GM21381 (cell line): ENCODE results near the gene LGALS12.

Source experiments
- ATAC-seq: cut with Tn5 transposase; IDR thresholded peaks from one replicate; pipeline ENCODE4 v1.9.1; 2021; ENCODE audit warnings: mild to moderate bottlenecking, moderate library complexity; ENCODE audit not compliant: unreplicated experiment

The LGALS12 gene, protein sequence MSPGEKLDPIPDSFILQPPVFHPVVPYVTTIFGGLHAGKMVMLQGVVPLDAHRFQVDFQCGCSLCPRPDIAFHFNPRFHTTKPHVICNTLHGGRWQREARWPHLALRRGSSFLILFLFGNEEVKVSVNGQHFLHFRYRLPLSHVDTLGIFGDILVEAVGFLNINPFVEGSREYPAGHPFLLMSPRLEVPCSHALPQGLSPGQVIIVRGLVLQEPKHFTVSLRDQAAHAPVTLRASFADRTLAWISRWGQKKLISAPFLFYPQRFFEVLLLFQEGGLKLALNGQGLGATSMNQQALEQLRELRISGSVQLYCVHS

DNA sequence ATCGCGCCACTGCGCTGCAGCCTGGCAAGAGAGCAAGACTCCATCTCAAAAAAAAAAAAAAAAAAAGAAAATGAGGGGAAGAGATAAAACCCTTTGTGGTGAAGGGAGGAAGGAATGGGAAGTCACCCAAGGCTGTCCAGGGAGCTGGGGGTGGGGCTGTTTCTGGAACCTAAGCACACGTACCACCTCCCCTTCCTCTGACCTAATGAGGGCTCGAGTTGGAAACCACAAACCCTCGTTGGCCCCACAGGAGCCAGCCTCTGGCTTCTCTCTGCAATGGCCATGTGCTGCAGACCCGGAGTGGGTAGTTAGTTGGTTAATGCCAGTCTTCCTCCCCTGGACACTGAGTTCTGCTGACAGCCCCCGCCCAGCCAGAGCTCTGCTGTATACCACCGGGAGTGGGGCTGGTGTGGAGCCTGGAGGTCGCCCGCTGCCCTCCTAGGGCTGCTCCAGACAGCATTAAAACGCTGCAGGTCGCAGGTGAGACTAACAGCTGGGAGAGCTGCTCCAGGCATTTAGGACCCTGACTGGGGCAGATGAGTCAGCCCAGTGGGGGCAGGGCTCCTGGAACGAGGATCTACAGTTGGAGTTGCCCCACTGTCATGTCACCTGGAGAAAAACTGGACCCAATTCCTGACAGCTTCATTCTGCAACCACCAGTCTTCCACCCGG, at the start of gene LGALS12:
Gene LGALS12, plus strand, starts transcription at position 228 of the 672 bp plus-strand sequence. Its CDS starts 375 bp downstream, at position 603.
- no peak for ATAC-seq

DNA sequence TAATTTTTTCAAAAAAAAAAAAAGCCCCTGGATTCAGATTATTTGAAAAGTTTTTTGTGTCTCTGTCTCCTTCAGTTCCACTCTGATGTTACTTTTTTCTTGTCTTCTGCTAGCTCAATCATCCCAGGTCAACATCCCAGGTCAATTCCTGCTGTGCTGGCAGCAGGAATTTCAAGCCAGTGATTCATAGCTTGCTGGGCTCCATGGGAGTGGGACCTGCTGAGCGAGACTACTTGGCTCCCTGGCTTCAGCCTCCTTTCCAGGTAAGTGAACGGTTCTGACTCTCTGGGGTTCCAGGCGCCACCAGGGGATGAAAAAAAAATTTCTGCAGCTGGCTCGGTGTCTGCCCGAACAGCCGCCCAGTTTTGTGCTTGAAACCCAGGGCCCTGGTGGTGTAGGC, 46.3 kb upstream of the LGALS12 start:
- ATAC-seq = no peak

DNA sequence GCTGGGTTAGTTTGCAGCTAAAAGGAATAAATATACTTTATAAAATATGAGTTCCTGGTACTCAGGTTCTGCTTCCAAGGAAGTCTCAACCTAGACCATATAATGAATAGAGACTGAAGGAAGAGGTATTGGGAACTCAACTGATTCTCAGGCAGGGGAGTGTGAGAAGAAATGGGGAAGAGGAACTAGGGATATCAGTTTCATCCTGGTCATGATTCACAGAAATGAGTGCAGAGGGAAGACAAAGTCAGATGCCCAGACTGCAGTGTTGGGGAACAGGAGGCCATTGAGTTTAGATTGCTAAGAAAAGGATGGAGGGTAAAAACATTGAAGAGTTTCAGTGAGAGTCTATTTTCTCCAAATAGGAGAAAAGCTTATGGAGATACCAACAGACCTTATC, 43.7 kb upstream of the LGALS12 start:
- no peak for ATAC-seq

DNA sequence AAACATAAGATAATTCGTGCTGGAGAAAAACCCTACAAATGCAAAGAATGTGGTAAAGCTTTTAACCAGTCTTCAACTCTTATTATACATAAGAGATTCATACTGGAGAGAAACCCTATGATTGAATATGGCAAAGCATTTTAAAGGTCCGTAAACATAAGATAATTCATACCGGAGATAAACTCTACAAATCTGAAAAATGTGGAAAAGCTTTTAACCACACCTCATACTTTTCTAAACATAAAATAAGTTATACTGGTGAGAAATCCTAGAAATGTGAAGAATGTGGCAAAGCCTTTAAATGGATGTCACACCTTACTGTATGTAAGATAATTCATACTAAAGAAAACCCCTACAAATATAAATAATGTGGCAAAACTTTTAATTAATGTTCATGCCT, 35.6 kb upstream of the LGALS12 start:
- ATAC-seq = no peak

DNA sequence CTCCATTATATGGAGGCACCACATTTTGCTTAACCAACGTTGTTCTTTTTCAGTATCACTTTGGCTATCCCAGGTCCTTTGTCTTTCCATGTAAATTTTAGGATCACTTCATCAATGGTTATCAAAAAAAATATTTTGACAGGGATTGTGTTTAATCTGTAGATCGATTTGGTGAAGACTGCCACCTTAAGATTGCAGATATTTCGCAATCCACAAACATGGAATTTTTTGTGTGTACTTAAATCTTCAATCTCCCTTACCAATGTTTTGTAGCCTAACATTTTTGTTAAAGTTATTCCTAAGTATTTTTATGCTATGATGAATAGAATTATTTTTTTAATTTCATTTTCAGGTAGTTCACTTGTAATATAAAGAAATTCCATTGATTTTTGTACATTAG, 33.5 kb upstream of the LGALS12 start:
- no peak for ATAC-seq

DNA sequence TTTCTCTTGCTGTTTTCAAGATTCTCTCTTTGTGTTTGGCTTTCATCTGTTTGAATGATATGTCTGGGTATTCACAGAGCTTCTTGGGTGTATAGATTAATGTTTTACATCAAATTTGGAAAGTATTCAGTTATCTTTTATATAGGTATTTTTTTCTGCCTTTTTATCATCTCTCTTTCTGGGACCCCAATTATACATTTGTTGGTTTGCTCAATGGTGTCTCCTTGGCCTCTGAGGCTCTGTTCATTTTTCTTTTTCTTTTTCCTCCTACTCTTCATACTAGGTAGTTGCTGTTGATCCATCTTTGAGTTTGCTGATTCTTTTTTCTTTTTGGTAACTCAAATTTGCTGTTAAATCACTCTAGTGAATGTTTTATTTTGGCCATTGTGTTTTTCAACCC, 29.3 kb upstream of the LGALS12 start:
- ATAC-seq = no peak

DNA sequence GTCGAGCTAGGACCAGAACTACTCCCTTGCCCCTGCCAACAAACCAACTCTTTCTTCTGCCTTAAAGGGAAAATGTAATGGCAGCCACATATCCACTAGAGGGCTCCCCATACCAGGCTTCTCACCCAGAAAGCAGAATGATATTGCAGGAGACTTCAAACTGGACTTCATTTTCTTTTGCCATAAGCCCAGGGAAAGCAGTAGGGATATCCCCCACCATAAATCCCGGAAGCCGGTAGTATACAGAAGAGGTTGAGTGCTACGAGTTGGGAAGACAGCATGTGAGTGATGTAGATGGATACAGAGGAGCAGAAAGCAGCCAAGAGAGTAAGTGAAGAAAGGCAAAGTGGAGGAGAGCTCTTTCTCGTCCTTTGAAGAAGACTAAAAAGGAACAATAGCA, 27.0 kb upstream of the LGALS12 start:
- ATAC-seq = no peak

DNA sequence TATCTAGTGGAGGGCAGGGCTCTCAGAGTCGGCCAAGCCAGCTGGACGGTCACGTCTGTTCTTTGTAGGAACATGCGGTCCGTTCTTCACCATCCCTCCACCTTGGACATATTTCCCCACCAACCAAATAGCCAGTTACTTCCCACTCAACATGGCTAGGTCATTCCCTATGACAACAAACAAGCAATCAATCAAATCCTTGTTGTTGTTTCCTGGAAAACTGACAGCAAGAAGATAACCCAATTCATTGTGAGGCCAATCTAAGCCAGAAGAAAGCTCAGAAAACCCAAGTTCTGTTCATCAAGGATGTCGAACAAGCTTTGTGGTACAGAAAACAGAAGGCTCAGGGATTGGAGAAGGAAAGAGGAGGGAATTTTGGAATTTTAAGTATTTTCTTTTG, 25.8 kb upstream of the LGALS12 start:
- ATAC-seq = no peak

DNA sequence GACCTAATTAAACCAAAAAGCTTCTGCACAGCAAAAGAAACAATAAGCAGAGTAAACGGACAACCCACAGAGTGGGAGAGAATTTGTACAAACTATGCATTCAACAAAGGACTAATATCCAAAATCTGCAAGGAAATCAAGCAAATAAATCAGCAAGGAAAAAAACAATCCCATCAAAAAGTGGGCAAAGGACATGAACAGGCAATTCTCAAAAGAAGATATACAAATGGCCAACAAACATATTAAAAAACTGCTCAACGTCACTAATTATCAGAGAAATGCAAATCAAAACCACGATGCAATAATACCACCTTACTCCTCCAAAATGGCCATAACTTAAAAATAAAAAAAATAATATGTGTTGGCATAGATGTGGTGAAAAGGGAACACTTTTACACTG, 20.1 kb upstream of the LGALS12 start:
- no peak for ATAC-seq

DNA sequence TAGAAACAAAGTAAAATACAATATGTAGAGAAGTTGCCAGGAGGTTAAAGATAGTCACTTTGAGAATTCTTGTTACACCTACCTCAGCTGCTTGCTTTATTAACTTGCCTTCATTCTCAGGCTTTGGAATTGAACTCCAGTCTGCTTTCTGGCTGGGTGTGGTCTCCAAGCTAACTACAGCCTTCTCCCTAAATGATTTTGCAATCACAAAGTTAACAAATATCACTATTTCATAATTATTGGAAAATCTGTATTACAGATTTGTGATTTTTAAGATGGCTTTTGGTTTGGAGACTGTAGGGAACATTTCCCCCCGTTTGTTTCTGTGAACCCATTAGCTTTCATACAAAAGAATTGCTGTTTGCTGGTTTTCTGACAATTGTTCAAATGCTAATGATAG, 17.1 kb upstream of the LGALS12 start:
- ATAC-seq = no peak

DNA sequence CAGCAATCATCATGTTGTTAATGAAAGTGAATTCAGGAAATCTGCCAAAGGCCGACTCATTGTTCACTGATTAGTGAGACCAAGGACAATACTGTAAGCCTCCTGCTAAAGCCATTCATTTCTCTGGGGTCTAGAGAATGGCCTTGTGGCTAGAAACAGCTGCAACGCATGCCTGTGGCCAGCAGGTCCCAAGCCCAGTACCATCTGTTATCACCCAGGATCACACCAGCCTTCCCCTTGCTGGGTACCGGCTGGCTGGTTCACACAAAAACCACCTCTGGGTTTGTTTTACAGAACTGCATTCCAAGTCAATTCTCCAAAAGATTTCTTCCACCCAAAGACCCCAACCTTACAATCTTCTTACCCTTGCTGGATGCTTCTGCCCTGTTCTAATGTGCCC, 16.0 kb upstream of the LGALS12 start:
- no peak for ATAC-seq

DNA sequence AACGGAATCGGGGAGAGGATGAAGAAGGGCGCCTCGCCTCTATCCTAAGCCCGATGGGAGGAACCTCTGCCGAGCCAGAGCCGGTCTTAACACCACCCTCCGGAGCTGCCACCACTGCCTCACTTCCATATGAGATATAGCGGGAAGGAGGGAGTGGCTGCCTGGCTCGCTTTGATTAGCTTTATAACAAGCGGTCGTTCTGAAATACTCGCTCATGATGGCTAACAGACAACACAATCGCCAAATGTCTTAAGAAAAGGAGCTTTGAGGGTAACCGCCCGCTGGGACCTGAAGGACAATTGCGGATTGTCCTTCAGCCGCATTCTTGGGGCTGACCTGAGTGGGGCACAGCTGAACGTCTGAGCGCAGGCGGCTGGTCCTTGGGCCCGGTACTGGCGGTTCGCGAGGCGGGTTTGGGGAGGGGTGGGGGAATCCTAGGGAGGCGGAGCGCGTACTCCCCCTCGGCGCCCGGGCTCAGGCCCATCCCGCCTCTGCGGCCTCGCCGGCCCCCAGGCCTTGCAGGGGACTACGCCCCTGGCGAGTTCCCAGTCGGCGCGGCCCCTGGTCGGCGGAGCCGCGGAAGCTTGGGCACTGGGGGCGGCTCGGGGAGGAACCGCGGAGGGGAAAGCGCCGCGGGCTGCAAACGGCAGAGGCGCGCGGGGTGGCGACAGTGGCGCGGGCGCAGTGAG, 15.2 kb upstream of the LGALS12 start, which contains the start of gene PLAAT5:
Gene PLAAT5, minus strand, starts transcription at position 617 of the 689 bp plus-strand sequence. Its CDS starts 133 bp downstream, at position 484.
- ATAC-seq = no peak

DNA sequence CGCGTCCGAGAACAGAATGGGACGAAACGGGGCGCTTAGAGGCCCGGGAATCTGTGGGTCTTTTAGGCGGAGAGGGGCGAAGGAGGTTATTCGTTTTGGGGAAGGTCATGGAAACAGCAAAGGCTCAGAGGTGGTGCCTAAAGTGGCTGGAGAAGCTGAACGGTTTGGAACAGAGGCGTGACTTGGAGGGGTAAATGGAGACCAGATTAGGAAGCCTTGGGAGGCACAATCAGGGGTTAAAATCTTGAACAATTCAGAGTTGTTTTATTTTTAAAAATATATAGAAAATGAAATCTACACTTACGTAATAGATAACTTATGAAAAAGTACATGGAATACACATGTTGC, 14.7 kb upstream of the LGALS12 start:
- no peak for ATAC-seq

DNA sequence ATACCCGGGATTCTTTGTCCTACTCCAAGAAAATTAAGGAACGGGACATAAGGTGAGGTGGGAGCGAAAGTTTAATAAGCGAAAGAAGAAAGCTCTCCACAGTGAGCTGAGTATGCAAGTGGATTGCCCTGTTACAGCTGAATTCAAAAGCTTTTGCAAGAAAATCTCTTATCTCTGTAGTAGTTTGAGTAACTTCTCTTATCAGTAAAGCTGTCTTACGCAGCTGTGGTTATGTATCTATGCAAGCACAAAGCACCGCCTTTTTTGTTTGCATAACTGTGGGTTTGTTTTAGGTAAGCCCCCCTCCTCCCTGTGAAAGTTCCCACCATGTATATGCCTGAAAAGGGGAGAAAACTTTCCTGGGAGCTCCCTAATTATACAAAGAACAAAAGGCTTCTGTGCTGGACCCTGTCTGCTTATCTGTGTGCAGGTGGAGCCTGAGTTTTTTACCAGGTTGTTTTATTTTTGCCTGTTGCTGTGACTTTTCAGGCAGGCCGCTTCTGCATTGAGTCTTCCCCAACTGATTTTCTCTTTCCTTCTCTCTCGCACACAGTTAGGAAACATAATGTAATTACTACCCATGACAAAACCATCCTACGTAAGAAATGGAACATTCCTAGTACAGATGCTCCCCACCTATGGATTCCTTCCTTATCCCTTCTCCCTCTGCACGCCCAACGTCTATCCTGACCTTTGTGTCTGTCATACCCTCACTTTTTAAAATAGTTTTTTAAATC, 14.1 kb upstream of the LGALS12 start:
- no peak for ATAC-seq

DNA sequence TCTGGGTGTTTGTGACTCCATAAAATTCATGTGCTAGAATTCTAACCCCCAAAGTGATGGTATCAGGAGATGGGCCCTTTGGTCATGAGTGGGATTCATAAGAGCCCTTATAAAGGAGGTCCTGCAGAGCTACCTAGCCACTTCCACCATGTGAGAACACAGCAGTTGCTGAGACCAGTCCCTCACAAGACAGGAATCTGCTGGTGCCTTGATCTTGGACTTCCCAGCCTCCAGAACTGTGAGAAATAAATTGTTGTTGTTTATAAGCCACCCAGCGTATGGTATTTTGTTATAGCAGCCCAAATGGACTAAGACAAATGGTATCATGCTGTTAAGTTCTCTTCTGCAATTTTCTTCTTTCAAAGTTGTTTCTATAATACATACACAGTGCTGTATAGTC, 13.4 kb upstream of the LGALS12 start:
- ATAC-seq = no peak

DNA sequence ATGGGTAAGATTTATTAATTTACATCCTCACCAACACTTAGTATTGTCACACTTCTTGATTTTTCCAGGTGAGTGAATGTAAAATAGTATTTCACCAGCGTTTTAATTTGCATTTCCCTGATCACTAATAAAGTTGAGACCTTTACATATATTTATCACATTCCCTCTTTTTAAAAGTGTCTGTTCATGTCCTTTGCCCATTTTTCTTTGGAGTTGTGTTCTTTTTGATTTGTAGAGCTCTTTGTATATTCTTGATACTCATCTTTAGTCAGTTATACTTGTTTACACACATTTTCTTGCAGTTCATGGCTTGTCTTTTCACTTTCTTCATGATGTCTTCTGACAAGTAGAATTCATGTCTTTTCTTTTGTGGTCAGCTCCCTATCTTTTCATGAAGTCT, 12.8 kb upstream of the LGALS12 start:
- ATAC-seq = no peak

DNA sequence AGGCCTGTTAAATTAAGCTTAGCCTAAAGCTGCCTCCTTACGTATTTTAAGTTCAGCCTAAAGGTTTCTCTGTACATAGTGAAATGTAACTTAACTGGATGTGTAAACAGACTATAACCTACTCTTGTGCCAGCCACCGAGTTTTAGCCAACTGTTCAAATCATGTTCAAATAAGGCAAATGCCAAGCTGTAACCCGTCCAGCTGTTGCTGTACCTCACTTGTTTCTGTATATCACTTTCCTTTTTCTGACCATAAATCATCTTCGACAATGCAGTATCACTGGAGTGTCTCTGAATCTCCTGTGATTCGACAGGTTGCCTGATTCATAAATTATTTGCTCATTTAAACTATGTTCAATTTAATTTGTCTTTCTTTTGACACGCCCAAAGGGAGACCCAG, 10.9 kb upstream of the LGALS12 start:
- ATAC-seq = no peak

DNA sequence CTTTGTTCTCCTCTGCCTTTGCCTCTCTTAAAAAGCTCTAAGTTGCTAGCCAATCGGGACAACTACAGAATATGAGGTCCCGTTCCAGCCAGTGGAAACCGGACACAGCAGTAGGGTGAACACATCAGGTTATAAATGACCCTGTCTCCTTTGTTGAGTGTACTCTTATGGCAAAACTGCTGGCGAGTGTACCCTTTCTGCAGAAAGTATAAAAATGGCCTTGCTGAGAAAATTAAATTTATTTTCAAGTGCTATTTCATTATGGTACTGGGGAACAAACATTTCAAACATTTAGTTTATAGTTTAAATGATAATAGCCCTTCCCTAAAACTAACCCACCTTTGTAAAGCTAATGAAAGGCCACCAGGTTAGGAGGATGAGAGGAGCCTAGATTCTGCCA, 6.0 kb upstream of the LGALS12 start:
- no peak for ATAC-seq

DNA sequence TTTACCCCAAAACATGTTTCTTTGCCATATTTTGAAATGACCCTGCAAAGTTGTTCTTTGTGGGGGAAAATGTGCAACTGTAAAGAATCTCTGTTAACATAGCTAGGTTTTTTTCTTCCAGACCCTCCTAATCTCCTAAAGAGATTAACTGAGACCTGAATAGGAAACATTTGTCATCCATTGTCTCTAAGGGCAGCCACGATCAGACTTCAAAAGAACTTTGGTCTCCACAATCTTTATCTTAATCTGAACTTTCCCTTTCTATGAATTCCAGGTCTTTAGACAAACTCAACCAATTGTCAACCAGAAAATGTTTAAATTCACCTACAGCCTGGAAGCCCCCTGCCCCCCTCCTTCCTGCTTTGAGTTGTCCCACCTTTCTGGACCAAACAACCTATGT, 4.6 kb upstream of the LGALS12 start:
- ATAC-seq = no peak

DNA sequence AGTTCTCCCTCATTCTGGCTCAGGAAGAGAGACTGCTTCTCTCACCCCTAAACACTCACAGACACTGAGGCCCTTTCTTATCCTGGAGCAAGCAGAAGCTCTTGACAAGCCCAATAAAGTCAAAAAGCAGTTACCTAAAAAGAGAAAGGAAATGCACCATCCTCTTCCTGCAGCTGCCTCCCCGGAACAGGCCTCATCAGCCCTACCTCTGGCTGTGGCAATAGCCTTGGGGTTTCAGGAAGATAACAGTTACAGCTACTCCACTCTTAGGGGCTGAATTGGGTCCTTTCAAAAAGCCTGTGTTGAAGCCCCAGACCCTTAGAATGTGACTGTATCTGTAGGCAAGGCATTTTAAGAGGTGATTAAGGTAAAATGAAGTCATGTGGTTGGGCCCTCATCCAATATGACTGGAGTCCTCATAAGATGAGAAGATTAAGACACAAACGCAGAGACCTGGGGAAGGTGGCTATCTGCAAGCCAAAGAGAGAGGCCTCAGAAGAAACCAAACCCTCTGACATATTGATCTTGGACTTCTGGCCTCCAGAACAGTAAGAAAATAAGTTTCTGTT, 3.5 kb upstream of the LGALS12 start:
- ATAC-seq = no peak

DNA sequence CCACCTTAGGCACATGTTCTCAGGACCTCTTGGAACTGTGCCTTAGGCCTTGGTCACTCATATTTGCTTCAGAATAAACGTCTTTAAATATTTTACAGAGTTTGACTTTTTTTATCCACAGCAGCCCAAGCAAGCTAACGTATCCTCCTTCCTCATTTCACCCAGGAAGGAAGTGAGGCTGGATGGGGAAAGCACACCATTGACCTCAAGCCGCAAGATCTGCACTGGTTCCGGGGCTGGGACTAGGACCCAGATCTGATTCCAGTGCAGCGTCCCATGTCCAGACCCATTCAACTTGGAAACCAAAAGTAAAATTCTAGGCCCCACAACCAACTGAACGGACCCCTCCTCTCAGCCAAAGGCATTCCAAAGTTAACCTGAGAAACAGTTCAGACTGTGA, 2.4 kb upstream of the LGALS12 start:
- ATAC-seq = no peak
